IMR-90 (cell line): ENCODE measurements around the gene HRH4. TPM values are rescaled to one million over a fixed set of nuclear protein-coding genes. Genes with fewer than 3 reads are reported as not detected.

Source experiments
- ATAC-seq: fragments of 200-7000 bp; cut with Tn5 transposase; 2 replicates; pipeline ENCODE4 v1.9.1; 2020; ENCODE audit warnings: low read depth, mild to moderate bottlenecking, moderate library complexity
- BruUV-seq: library from RNA; stranded (reverse); fragments of 400-500 nt; replicated peaks from 2 replicates; lab custom pipeline; 2021; lab: Mats Ljungman, UMichigan
- CTCF ChIA-PET: fragments of 300-600 bp; formaldehyde crosslinking; extraction: SDS; loops from one replicate; lab custom pipeline; 2021; ENCODE audit warnings: antibody characterized with exemption; lab: Yijun Ruan, JAX
- POLR2A ChIA-PET: fragments of 300-600 bp; sonication (Branson Sonifier 250); formaldehyde crosslinking; loops from one replicate; lab custom pipeline; 2022; ENCODE audit warnings: antibody characterized with exemption; ENCODE audit not compliant: unreplicated experiment; lab: Charles Lee
- DNase-seq: peaks from one replicate; pipeline ENCODE4 v3.0.0; 2013
- H2AFZ ChIP-seq: replicated peaks from 2 replicates; pipeline ENCODE3; 2013; ENCODE audit warnings: low read length, mild to moderate bottlenecking; ENCODE audit not compliant: poor library complexity
- H2AK5ac ChIP-seq: 2 replicates; pipeline ENCODE4 v1.6.1; 2013; ENCODE audit warnings: low read depth, low read length, inconsistent platforms
- H2AK9ac ChIP-seq: replicated peaks from 2 replicates; pipeline ENCODE3; 2013; ENCODE audit warnings: mild to moderate bottlenecking, low read depth, low read length, moderate library complexity; ENCODE audit not compliant: poor library complexity
- H2BK120ac ChIP-seq: 2 replicates; pipeline ENCODE4 v1.6.1; 2013; ENCODE audit warnings: low read depth, low read length, inconsistent platforms
- H2BK15ac ChIP-seq: 3 replicates; pipeline ENCODE4 v1.6.1; 2013; ENCODE audit warnings: low read depth, low read length, inconsistent platforms
- H2BK20ac ChIP-seq: 2 replicates; pipeline ENCODE4 v1.6.1; 2013; ENCODE audit warnings: low read depth, mild to moderate bottlenecking, inconsistent platforms, low read length, moderate library complexity
- H2BK5ac ChIP-seq: 2 replicates; pipeline ENCODE4 v1.6.1; 2013; ENCODE audit warnings: mild to moderate bottlenecking, low read depth, low read length, inconsistent platforms; ENCODE audit not compliant: poor library complexity, severe bottlenecking
- H3K14ac ChIP-seq: replicated peaks from 2 replicates; pipeline ENCODE4 v1.6.1; 2013; ENCODE audit warnings: low read depth, low read length, inconsistent platforms
- H3K18ac ChIP-seq: 2 replicates; pipeline ENCODE4 v1.6.1; 2013; ENCODE audit warnings: low read depth, low read length, control low read depth
- H3K23ac ChIP-seq: 2 replicates; pipeline ENCODE4 v1.6.1; 2013; ENCODE audit warnings: low read depth, low read length, inconsistent platforms
- H3K27ac ChIP-seq: 2 replicates; pipeline ENCODE4 v1.5.1; 2013; ENCODE audit warnings: mild to moderate bottlenecking, control low read depth, low read length; ENCODE audit not compliant: insufficient read depth
- H3K27me3 ChIP-seq: 2 replicates; pipeline ENCODE4 v1.6.1; 2013; ENCODE audit warnings: low read length; ENCODE audit not compliant: control insufficient read depth, insufficient read depth
- H3K36me3 ChIP-seq: 2 replicates; pipeline ENCODE4 v1.6.1; 2013; ENCODE audit warnings: low read length, mixed read lengths; ENCODE audit not compliant: control insufficient read depth, insufficient read depth
- H3K4ac ChIP-seq: 2 replicates; pipeline ENCODE4 v1.6.1; 2013; ENCODE audit warnings: low read depth, low read length, inconsistent platforms
- H3K4me1 ChIP-seq: 2 replicates; pipeline ENCODE4 v1.6.1; 2013; ENCODE audit warnings: low read length, mixed read lengths; ENCODE audit not compliant: control insufficient read depth, insufficient read depth
- H3K4me2 ChIP-seq: 2 replicates; pipeline ENCODE4 v1.6.1; 2013; ENCODE audit warnings: low read depth, mild to moderate bottlenecking, control low read depth, low read length, moderate library complexity
- H3K4me3 ChIP-seq: 2 replicates; pipeline ENCODE4 v1.5.1; 2013; ENCODE audit warnings: low read depth, mild to moderate bottlenecking, control low read depth, low read length, moderate library complexity; ENCODE audit not compliant: insufficient read depth
- H3K56ac ChIP-seq: 2 replicates; pipeline ENCODE4 v1.6.1; 2013; ENCODE audit warnings: low read length, inconsistent platforms; ENCODE audit not compliant: insufficient read depth; ENCODE audit errors: extremely low read depth
- H3K79me1 ChIP-seq, 2 experiments: 2 replicates each; pipeline ENCODE4 v1.6.1; 2013; ENCODE audit warnings: low read length in 2 of 2, inconsistent platforms in 1 of 2, low read depth in 1 of 2
- H3K9ac ChIP-seq: 2 replicates; pipeline ENCODE4 v1.6.1; 2013; ENCODE audit warnings: low read depth, low read length, control low read depth
- H3K9me1 ChIP-seq: 2 replicates; pipeline ENCODE4 v1.6.1; 2013; ENCODE audit warnings: low read length, inconsistent platforms; ENCODE audit not compliant: insufficient read depth
- H3K9me3 ChIP-seq: 2 replicates; pipeline ENCODE4 v1.6.1; 2013; ENCODE audit warnings: low read length; ENCODE audit not compliant: control insufficient read depth, insufficient read depth
- H4K20me1 ChIP-seq: 2 replicates; pipeline ENCODE4 v1.6.1; 2013; ENCODE audit warnings: low read length, inconsistent platforms; ENCODE audit not compliant: insufficient read depth
- H4K5ac ChIP-seq: 2 replicates; pipeline ENCODE4 v1.6.1; 2013; ENCODE audit warnings: mild to moderate bottlenecking, low read depth, low read length, control low read depth
- H4K8ac ChIP-seq, 2 experiments: 2 replicates each; pipeline ENCODE4 v1.6.1; 2013; ENCODE audit warnings: low read depth in 2 of 2, low read length in 2 of 2, control low read depth in 1 of 2, inconsistent platforms in 1 of 2
- H4K91ac ChIP-seq: 2 replicates; pipeline ENCODE4 v1.6.1; 2013; ENCODE audit warnings: low read depth, low read length, inconsistent platforms; ENCODE audit not compliant: insufficient read depth
- CHD1 ChIP-seq: IDR thresholded peaks from 2 replicates; pipeline ENCODE4 v1.6.1; 2012; ENCODE audit warnings: low read depth, low read length, improper control_type of control experiment
- CTCF ChIP-seq: conservative IDR thresholded peaks from 2 replicates; pipeline ENCODE4 v1.5.1; 2012; ENCODE audit warnings: mild to moderate bottlenecking, low read depth, low read length, improper control_type of control experiment
- MAFK ChIP-seq: IDR thresholded peaks from 2 replicates; pipeline ENCODE4 v1.6.1; 2012; ENCODE audit warnings: low read depth, low read length, improper control_type of control experiment
- MAZ ChIP-seq: IDR thresholded peaks from 2 replicates; pipeline ENCODE4 v1.6.1; 2012; ENCODE audit warnings: low read depth, mild to moderate bottlenecking, low read length, improper control_type of control experiment, moderate library complexity, borderline replicate concordance
- NFE2L2 ChIP-seq: fragments of 150-350 bp; IDR thresholded peaks from 2 replicates; pipeline ENCODE4 v1.6.1; 2016; ENCODE audit warnings: low read depth, mild to moderate bottlenecking, low read length
- RAD21 ChIP-seq: IDR thresholded peaks from 2 replicates; pipeline ENCODE4 v1.6.1; 2012; ENCODE audit warnings: low read length, improper control_type of control experiment
- WGBS, 2 experiments: methylation state at CpG; one replicate each; pipeline versions ENCODE4 v1.1.5 to v1.1.7; 2013; ENCODE audit warnings: missing lambda C conversion rate in 2 of 2; ENCODE audit not compliant: insufficient read length in 1 of 2; ENCODE audit errors: extremely low coverage in 2 of 2; 5-methylcytosine and 5-hydroxymethylcytosine counted together
- dilution Hi-C: fragments of 300-500 bp; cut with HindIII; formaldehyde crosslinking; loops from one replicate; pipeline ENCODE4 v1.14.3; 2018; ENCODE audit warnings: low sequenced_read_pairs; ENCODE audit not compliant: unreplicated experiment
- in situ Hi-C: fragments of 300-500 bp; cut with MboI; formaldehyde crosslinking; loops from 3 replicates; pipeline ENCODE4 v1.14.3; 2019; ENCODE audit warnings: low sequenced_read_pairs, inconsistent platforms, mixed read lengths
- intact Hi-C: fragments of 100-400 bp; cut with micrococcal nuclease; formaldehyde crosslinking; loops from 2 replicates; pipeline ENCODE4 v1.10.0; 2022
- polyA plus RNA-seq, 3 experiments: library from polyadenylated mRNA; depleted of rRNA; stranded (reverse); fragments of >200 nt; gene quantifications; 2 replicates each; pipeline ENCODE4 v1.2.3, GENCODE V29; 2012; ENCODE audit warnings: low replicate concordance in 1 of 3
- total RNA-seq: library from RNA; depleted of rRNA; stranded (reverse); fragments of >200 nt; gene quantifications from 2 replicates; pipeline ENCODE4 v1.2.3, GENCODE V29; 2012

The HRH4 gene
- total and polyA plus RNA-seq, 2 of the 4 experiments (the other 2 are of a cell fraction): not detected

- no peak overlapping the region for H3K23ac ChIP-seq
- no peak overlapping the region for H3K14ac ChIP-seq
- no peaks in the 10 kb centered on the region for H3K36me3 ChIP-seq
- ChIA-PET POLR2A (interaction anchor here (0.6 to 0.7 kb wide), 3 partner anchors 12 to 162 kb away, joined by 3 to 18 read pairs (median 3); no protein-coding TSS in a partner anchor), CTCF (interaction anchor here (1.1 kb wide), 1 partner anchor 235 kb away, joined by 3 read pairs; no protein-coding TSS in a partner anchor)
- no TSS peak for BruUV-seq
- no peak overlapping the region for H3K27ac ChIP-seq
- ATAC-seq (no peak), DNase-seq (no peak)
- in situ Hi-C loops: no loop called here
- no peak overlapping the region for H4K5ac ChIP-seq
- H4K91ac ChIP-seq: no peak overlapping the region
- no peak overlapping the region for H3K9ac ChIP-seq
- H3K56ac ChIP-seq: no peak overlapping the region
- H2AK9ac ChIP-seq: no peak overlapping the region
- no peaks in the 10 kb centered on the region for H4K20me1 ChIP-seq
- H3K4me2 ChIP-seq: no peak overlapping the region
- H2AFZ ChIP-seq: no peak overlapping the region
- H4K8ac ChIP-seq: no peak overlapping the region
- TF ChIP-seq CHD1: no peak
- TF ChIP-seq NFE2L2: no peak
- no peak for TF ChIP-seq MAZ
- no peak for TF ChIP-seq MAFK
- no peak for TF ChIP-seq RAD21
- no peak for TF ChIP-seq CTCF
- H2BK15ac ChIP-seq: no peak overlapping the region
- no peaks in the 10 kb centered on the region for H3K79me1 ChIP-seq
- H3K9me3 ChIP-seq: peaks cover 2% of the 10 kb centered on the region; the same call in 1 of the 2 replicates
- H2BK5ac ChIP-seq: no peak overlapping the region
- no peak overlapping the region for H2BK120ac ChIP-seq
- intact Hi-C loops: no loop called here
- 77% methylated on average over 11 of the region's 21 CpGs; no CpG with 5 or more reads in 1 of the 2 experiments for WGBS, 2 experiments
- H3K4me1 ChIP-seq: peaks cover 6% of the 10 kb centered on the region
- no peak overlapping the region for H3K4me3 ChIP-seq
- dilution Hi-C loops: no loop called here
- no peak overlapping the region for H3K18ac ChIP-seq
- peaks cover 6% of the 10 kb centered on the region for H3K27me3 ChIP-seq
- H2AK5ac ChIP-seq: no peak overlapping the region
- 0 out of 2 replicates have a peak, but pooled peaks cover 3% of the 10 kb centered on the region for H3K9me1 ChIP-seq
- no peak overlapping the region for H2BK20ac ChIP-seq
- H3K4ac ChIP-seq: no peak overlapping the region
These were observed 31.7 kb downstream of the HRH4 start for GRCh38 chr18:24491927-24492834.
